ENCODE measurements around the gene BUD13. TPM values are rescaled to one million over a fixed set of nuclear protein-coding genes. Genes with fewer than 3 reads are reported as not detected.
"Not testable (repeated sequence)": the region's sequence is repeated elsewhere in the genome, so short reads cannot be mapped to it uniquely, and the experiment has no call there.

The BUD13 gene
- polyA plus RNA-seq, 1 of the 3 experiments (the other 2 are of a cell fraction): 15.5 TPM

DNA sequence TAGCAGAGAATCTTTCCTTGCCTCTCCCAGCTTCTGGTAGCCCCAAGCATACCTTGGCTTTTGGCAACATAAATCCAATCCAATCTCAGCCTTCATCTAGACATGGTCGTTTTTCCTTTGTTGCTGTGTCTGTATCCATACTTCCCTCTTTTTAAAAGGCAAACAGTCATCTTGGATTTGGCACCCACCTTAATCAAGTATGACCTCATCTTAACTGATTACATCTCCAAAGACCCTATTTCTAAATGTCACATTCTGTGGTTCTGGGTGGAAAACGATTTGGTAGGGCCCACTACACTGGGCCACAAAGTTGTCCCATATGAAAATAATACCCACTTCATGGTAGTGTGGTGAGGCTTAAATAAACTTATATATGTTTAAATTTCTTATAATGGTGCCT, 852 bp downstream of the BUD13 start:
- peak overlapping the region; percentile 96 for H3K9ac ChIP-seq
- peak overlapping the region; percentile 81 for H3K4me2 ChIP-seq
- H3K27ac ChIP-seq (ENCODE audit: low read depth in 2 of 2, low read length in 1 of 2): peak overlapping the region; percentile 84 to 95
- peaks cover 18% of the 10 kb centered on the region for H3F3A ChIP-seq (replicated peaks; ENCODE audit: insufficient read depth)
- DNase-seq: no peak
- 4% methylated on average over 2 of the region's 2 CpGs for WGBS (ENCODE audit: low lambda C conversion rate)
- TF ChIP-seq, protein P1, sequence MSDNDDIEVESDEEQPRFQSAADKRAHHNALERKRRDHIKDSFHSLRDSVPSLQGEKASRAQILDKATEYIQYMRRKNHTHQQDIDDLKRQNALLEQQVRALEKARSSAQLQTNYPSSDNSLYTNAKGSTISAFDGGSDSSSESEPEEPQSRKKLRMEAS (IDR thresholded peaks at IDR 0.05; ENCODE audit: low read depth): no peak
- TF ChIP-seq SIN3A (IDR thresholded peaks at IDR 0.05; ENCODE audit: borderline replicate concordance, low read depth, low read length): no peak
- TF ChIP-seq TEAD4 (IDR thresholded peaks at IDR 0.05; ENCODE audit: borderline replicate concordance, insufficient read depth): no peak
- TF ChIP-seq JUND (IDR thresholded peaks at IDR 0.05): no peak
- no peak for TF ChIP-seq GATA2 (CRISPR knock-in tag; IDR thresholded peaks at IDR 0.05)
- no peak for TF ChIP-seq FOSL2 (IDR thresholded peaks at IDR 0.05; ENCODE audit: borderline replicate concordance, low read depth)
- no peak for TF ChIP-seq NRF1 (IDR thresholded peaks at IDR 0.05; ENCODE audit: low read depth, low read length)
- no peak for TF ChIP-seq PBX3 (IDR thresholded peaks at IDR 0.05)
- TF ChIP-seq ELF1 (IDR thresholded peaks at IDR 0.05): no peak
- no peak for TF ChIP-seq CHD2 (IDR thresholded peaks at IDR 0.05; ENCODE audit: low read length, partially characterized antibody)
- TF ChIP-seq CTCF (IDR thresholded peaks at IDR 0.05): no peak
- peaks cover 43% of the 10 kb centered on the region for H3K79me2 ChIP-seq (ENCODE audit: insufficient read depth)
- peak overlapping the region; percentile 93 to 98 for H3K4me3 ChIP-seq (ENCODE audit: low read depth in 2 of 2, low read length in 1 of 2)
- no peaks in the 10 kb centered on the region for H3K9me3 ChIP-seq
- peaks cover 8% of the 10 kb centered on the region in 2 experiments; a peak in 3 of 4 replicates for H3K4me1 ChIP-seq (ENCODE audit: control insufficient read depth in 1 of 2, insufficient read depth in 2 of 2, low read depth in 1 of 2, low read length in 1 of 2)
- ChIA-PET CTCF (interaction anchor here (1.0 to 1.4 kb wide), 3 partner anchors 19 to 29 kb away, joined by 3 to 8 read pairs (median 7); partner anchors contain the start of gene APOA5), POLR2A (interaction anchor here (1.2 kb wide), 1 partner anchor 461 kb away, joined by 3 read pairs; the partner anchor contains the start of gene RNF214)
- peaks cover 8 to 22% of the 10 kb centered on the region in 2 experiments for H3K36me3 ChIP-seq (replicated peaks in 1 of 2; ENCODE audit: control insufficient read depth in 1 of 2, insufficient read depth in 2 of 2, low read length in 1 of 2)
- no peaks in the 10 kb centered on the region for H3K9me2 ChIP-seq
- no peaks in the 10 kb centered on the region for H3K27me3 ChIP-seq (ENCODE audit: insufficient read depth)
- H4K20me1 ChIP-seq (ENCODE audit: insufficient read depth): no peaks in the 10 kb centered on the region
- peak overlapping the region; percentile 98 for H2AFZ ChIP-seq (ENCODE audit: low read depth)

DNA sequence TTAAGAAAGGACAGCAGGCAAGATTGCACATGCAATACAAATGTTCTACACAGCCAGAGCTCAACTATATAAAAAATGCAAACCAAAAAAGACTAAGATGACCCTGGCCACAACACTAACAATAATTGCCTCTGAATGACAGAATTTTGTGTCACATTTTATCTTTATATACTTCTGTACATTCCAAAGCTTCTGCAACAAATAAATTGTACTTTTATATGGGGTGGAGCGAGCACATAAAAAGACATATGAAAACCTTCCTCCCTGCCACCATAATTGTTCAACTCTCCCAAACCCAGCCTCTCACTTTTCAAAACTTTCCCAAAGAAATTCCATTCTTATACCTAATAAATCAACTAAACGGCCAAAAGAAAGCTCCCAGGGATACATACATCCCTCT, 10.7 kb downstream of the BUD13 start:
- Histone ChIP-seq H3K4me3 (ENCODE audit: low read depth in 2 of 2, low read length in 1 of 2) (no peak overlapping the region), H3K79me2 (ENCODE audit: insufficient read depth) (peaks cover 17% of the 10 kb centered on the region; the same call in 1 of the 2 replicates), H3K27me3 (ENCODE audit: insufficient read depth) (no peaks in the 10 kb centered on the region), H3K4me1 (ENCODE audit: control insufficient read depth in 1 of 2, insufficient read depth in 2 of 2, low read depth in 1 of 2, low read length in 1 of 2) (no peaks in the 10 kb centered on the region), H3K9me2 (no peaks in the 10 kb centered on the region), H3K4me2 (no peak overlapping the region), H3K36me3 (replicated peaks in 1 of 2; ENCODE audit: control insufficient read depth in 1 of 2, insufficient read depth in 2 of 2, low read length in 1 of 2) (peaks cover 66 to 82% of the 10 kb centered on the region in 2 experiments), H3K27ac (ENCODE audit: low read depth in 2 of 2, low read length in 1 of 2) (no peak overlapping the region), H3K9ac (no peak overlapping the region), H2AFZ (ENCODE audit: low read depth) (no peak overlapping the region), H3F3A (replicated peaks; ENCODE audit: insufficient read depth) (no peaks in the 10 kb centered on the region), H4K20me1 (ENCODE audit: insufficient read depth) (no peaks in the 10 kb centered on the region), H3K9me3 (no peaks in the 10 kb centered on the region)
- no peak for DNase-seq
- ChIA-PET CTCF (interaction anchor here (1.7 kb wide), 1 partner anchor 19 kb away, joined by 7 read pairs; no protein-coding TSS in a partner anchor), POLR2A (no interaction called here)
- whole genome bisulfite sequencing (ENCODE audit: low lambda C conversion rate): 89% methylated on average over 2 of the region's 2 CpGs
- no peak for TF ChIP-seq MEF2A (IDR thresholded peaks at IDR 0.05; ENCODE audit: borderline replicate concordance, low read depth)
- no peak for TF ChIP-seq POLR2AphosphoS5 (IDR thresholded peaks at IDR 0.05; ENCODE audit: low read depth, low read length)
- no peak for TF ChIP-seq TAF1 (IDR thresholded peaks at IDR 0.05; ENCODE audit: borderline replicate concordance, low read depth, low read length)
- no peak for TF ChIP-seq CHD2 (IDR thresholded peaks at IDR 0.05; ENCODE audit: low read length, partially characterized antibody)
- TF ChIP-seq USF2 (IDR thresholded peaks at IDR 0.05; ENCODE audit: borderline replicate concordance, low read depth, low read length): no peak
- TF ChIP-seq TEAD4 (IDR thresholded peaks at IDR 0.05; ENCODE audit: borderline replicate concordance, insufficient read depth): no peak
- TF ChIP-seq EP300 (IDR thresholded peaks at IDR 0.05; ENCODE audit: borderline replicate concordance in 1 of 2, low read depth in 1 of 2, low read length in 1 of 2): no peak
- no peak for TF ChIP-seq GATA2 (CRISPR knock-in tag; IDR thresholded peaks at IDR 0.05)
- TF ChIP-seq RFX5 (IDR thresholded peaks at IDR 0.05; ENCODE audit: low read length): no peak
- TF ChIP-seq FOSL2 (IDR thresholded peaks at IDR 0.05; ENCODE audit: borderline replicate concordance, low read depth): no peak
- TF ChIP-seq GABPA (IDR thresholded peaks at IDR 0.05; ENCODE audit: low read depth): no peak
- TF ChIP-seq EZH2phosphoT487 (IDR thresholded peaks at IDR 0.05; ENCODE audit: borderline replicate concordance, low read depth): no peak
- TF ChIP-seq JUND (IDR thresholded peaks at IDR 0.05): no peak

- H4K20me1 ChIP-seq (ENCODE audit: insufficient read depth); POLR2A ChIA-PET; H3K9me2 ChIP-seq; H3F3A ChIP-seq (replicated peaks; ENCODE audit: insufficient read depth); H3K9ac ChIP-seq; H3K4me3 ChIP-seq (ENCODE audit: low read depth in 2 of 2, low read length in 1 of 2); H3K4me1 ChIP-seq (ENCODE audit: control insufficient read depth in 1 of 2, insufficient read depth in 2 of 2, low read depth in 1 of 2, low read length in 1 of 2); H3K4me2 ChIP-seq; H3K27me3 ChIP-seq (ENCODE audit: insufficient read depth); H2AFZ ChIP-seq (ENCODE audit: low read depth); H3K27ac ChIP-seq (ENCODE audit: low read depth in 2 of 2, low read length in 1 of 2); H3K9me3 ChIP-seq; H3K79me2 ChIP-seq (ENCODE audit: insufficient read depth); DNase-seq: not testable (repeated sequence)
- WGBS (ENCODE audit: low lambda C conversion rate): 95% methylated on average over 8 of the region's 8 CpGs
- CTCF ChIA-PET: interaction anchor here (0.6 kb wide), 1 partner anchor 13 kb away, joined by 3 read pairs; no protein-coding TSS in a partner anchor
- H3K36me3 ChIP-seq (replicated peaks in 1 of 2; ENCODE audit: control insufficient read depth in 1 of 2, insufficient read depth in 2 of 2, low read length in 1 of 2): peaks cover 44 to 87% of the 10 kb centered on the region in 2 experiments
Observed at GRCh38 chr11:116756044-116756443, 16.7 kb downstream of the BUD13 start.

All from SK-N-SH (cell line).